Thyroid gland (tissue), 4 donors: ENCODE results near the gene POR. TPM values are rescaled to one million over a fixed set of nuclear protein-coding genes. Genes with fewer than 3 reads are reported as not detected.
A peak's percentile ranks its signal among the peaks of the same experiment; 100 is the strongest.

Experiments used
- DNase-seq, 2 donors: peaks; one replicate each; pipeline ENCODE4 v3.0.0-alpha.2; 2019
- H3K27ac ChIP-seq, 3 donors: fragments of 200-600 bp; sonication (generic); 1 replicate in 2 of 3; 2 replicates in 1 of 3; pipeline ENCODE4 v1.5.1; 2016 to 2019; ENCODE audit warnings: mild to moderate bottlenecking in 1 of 3, moderate library complexity in 1 of 3
- H3K27me3 ChIP-seq: fragments of 200-600 bp; sonication (generic); one replicate; pipeline ENCODE4 v1.5.1; 2019
- H3K36me3 ChIP-seq, 2 donors: fragments of 200-600 bp; sonication (generic); one replicate each; pipeline ENCODE4 v1.5.1; 2016 to 2019
- H3K4me1 ChIP-seq, 2 donors: fragments of 200-600 bp; sonication (generic); one replicate each; pipeline ENCODE4 v1.5.1; 2017 to 2019
- H3K4me3 ChIP-seq, 3 donors: fragments of 200-600 bp; sonication (generic); replicated peaks in 1 of 3; 1 replicate in 2 of 3; 2 replicates in 1 of 3; pipeline ENCODE4 v1.5.1; 2016; ENCODE audit warnings: mild to moderate bottlenecking in 1 of 3
- H3K9me3 ChIP-seq: fragments of 200-600 bp; sonication (generic); one replicate; pipeline ENCODE4 v1.5.1; 2017
- CTCF ChIP-seq, 6 experiments: fragments of 200-600 bp in 3 of 6; fragments of 450-650 bp in 3 of 6; sonication (generic) in 3 of 6; IDR thresholded peaks; one replicate each; pipeline ENCODE4 v1.5.1; 2016 to 2019; ENCODE audit warnings: antibody characterized with exemption in 6 of 6, mild to moderate bottlenecking in 2 of 6, inconsistent platforms in 1 of 6, moderate library complexity in 1 of 6
- POLR2A ChIP-seq, 2 donors: fragments of 450-650 bp; IDR thresholded peaks; one replicate each; pipeline ENCODE4 v1.6.1; 2017; ENCODE audit warnings: antibody characterized with exemption in 2 of 2, mild to moderate bottlenecking in 2 of 2, moderate library complexity in 1 of 2
- WGBS, 2 donors: methylation state at CpG; one replicate each; pipeline ENCODE4 v1.1.5; 2017; 5-methylcytosine and 5-hydroxymethylcytosine counted together
- intact Hi-C: fragments of 100-400 bp; cut with DNase I; formaldehyde crosslinking; loops from one replicate; pipeline ENCODE4 v1.15.1; 2023
- total RNA-seq, 4 donors: library from RNA; depleted of rRNA; stranded (reverse); fragments of >200 nt; gene quantifications; one replicate each; pipeline ENCODE4 v1.2.3, GENCODE V29; 2016

POR gene
- total RNA-seq, 4 donors from 2014 or later, result 141 to 341 (median 285) TPM

- Histone ChIP-seq H3K27ac (peak overlapping the region in 2 of 3 donors; percentile 28 to 45), H3K4me1 (peaks cover 15 to 20% of the 10 kb centered on the region in 2 donors), H3K36me3 (peaks cover 37 to 45% of the 10 kb centered on the region in 2 donors), H3K4me3 (no peak overlapping the region), H3K27me3 (no peaks in the 10 kb centered on the region), H3K9me3 (no peaks in the 10 kb centered on the region)
- TF ChIP-seq POLR2A (IDR thresholded peaks at IDR 0.05) (no peak), CTCF (IDR thresholded peaks at IDR 0.05) (no peak)
- intact Hi-C loops, result no loop called here
- no peak for DNase-seq
- 92% methylated on average over 27 to 29 of the region's 30 CpGs for WGBS, 2 donors
Observed at GRCh38 chr7:75987805-75988567, 73.0 kb downstream of the POR start.

- Histone ChIP-seq H3K36me3 (peaks cover 30 to 37% of the 10 kb centered on the region in 2 donors), H3K27ac (peak overlapping the region; percentile 68 to 92 (median 84)), H3K27me3 (no peaks in the 10 kb centered on the region), H3K4me3 (no peak overlapping the region), H3K4me1 (peaks cover 23 to 26% of the 10 kb centered on the region in 2 donors), H3K9me3 (no peaks in the 10 kb centered on the region)
- intact Hi-C loops, result no loop called here
- 14 to 29% methylated on average over 7 to 12 of the region's 31 CpGs for WGBS, 2 donors
- DNase-seq, result peak; percentile 96 to 99
- TF ChIP-seq POLR2A (IDR thresholded peaks at IDR 0.05) (peak in 1 of 2 donors; percentile 25), CTCF (IDR thresholded peaks at IDR 0.05) (no peak)
Observed at GRCh38 chr7:75988568-75989499, 73.9 kb downstream of the POR start.

- peak; percentile 80 to 90 for DNase-seq
Observed at GRCh38 chr7:75989500-75990388, 74.8 kb downstream of the POR start.

More at GRCh38 chr7:75989500-75990388, 74.8 kb downstream of the POR start:
- H3K4me3 ChIP-seq, result no peak overlapping the region
- WGBS, 2 donors, result 35 to 41% methylated on average over 20 to 21 of the region's 21 CpGs
- TF ChIP-seq CTCF (IDR thresholded peaks at IDR 0.05) (no peak), POLR2A (IDR thresholded peaks at IDR 0.05) (no peak)
- H3K9me3 ChIP-seq, result no peaks in the 10 kb centered on the region
- intact Hi-C loops, result loop anchor here (5.0 kb wide), 2 partner anchors 72 to 107 kb away; partner anchors contain the start of gene POR
- peaks cover 23 to 28% of the 10 kb centered on the region in 2 donors for H3K4me1 ChIP-seq
- no peaks in the 10 kb centered on the region for H3K27me3 ChIP-seq
- H3K27ac ChIP-seq, result peak overlapping the region; percentile 68 to 92 (median 84)
- H3K36me3 ChIP-seq, result peaks cover 21 to 28% of the 10 kb centered on the region in 2 donors
